DND-41 (cell line): ENCODE results near the gene MSL1.

Source experiments
- ATAC-seq: fragments of 200-7000 bp; cut with Tn5 transposase; 3 replicates; pipeline ENCODE4 v1.9.1; 2021; ENCODE audit warnings: low read depth; ENCODE audit not compliant: insufficient read depth
- DNase-seq: peaks from one replicate; pipeline ENCODE4 v3.0.0-alpha.2; 2020
- H2AFZ ChIP-seq: 2 replicates; pipeline ENCODE4 v1.6.0; 2012; ENCODE audit warnings: low read depth, low read length
- H3K27ac ChIP-seq: 2 replicates; pipeline ENCODE4 v1.5.1; 2012; ENCODE audit warnings: low read length, inconsistent platforms
- H3K27me3 ChIP-seq: fragments of 200-600 bp; sonication (generic); 2 replicates; pipeline ENCODE4 v1.6.0; 2012; ENCODE audit warnings: low read length, mild to moderate bottlenecking, inconsistent platforms; ENCODE audit not compliant: insufficient read depth, poor library complexity
- H3K36me3 ChIP-seq: 2 replicates; pipeline ENCODE4 v1.5.1; 2012; ENCODE audit warnings: low read length, inconsistent platforms; ENCODE audit not compliant: insufficient read depth
- H3K4me1 ChIP-seq: 2 replicates; pipeline ENCODE4 v1.5.1; 2012; ENCODE audit warnings: mild to moderate bottlenecking, low read length; ENCODE audit not compliant: insufficient read depth
- H3K4me2 ChIP-seq: 2 replicates; pipeline ENCODE4 v1.6.0; 2012; ENCODE audit warnings: mild to moderate bottlenecking, moderate library complexity, low read length, inconsistent platforms; ENCODE audit not compliant: insufficient read depth
- H3K4me3 ChIP-seq, 2 experiments: fragments of 200-600 bp in 1 of 2; shearing (Covaris generic) in 1 of 2; 2 replicates each; pipeline ENCODE4 v1.5.1; 2012 to 2016; ENCODE audit warnings: inconsistent platforms in 2 of 2, low read length in 2 of 2, mild to moderate bottlenecking in 2 of 2, low read depth in 1 of 2, moderate library complexity in 1 of 2
- H3K79me2 ChIP-seq: 2 replicates; pipeline ENCODE4 v1.6.0; 2012; ENCODE audit warnings: low read length, inconsistent platforms; ENCODE audit not compliant: insufficient read depth
- H3K9ac ChIP-seq: 2 replicates; pipeline ENCODE4 v1.6.0; 2012; ENCODE audit warnings: low read depth, mild to moderate bottlenecking, inconsistent platforms, low read length, moderate library complexity
- H3K9me3 ChIP-seq: 2 replicates; pipeline ENCODE4 v1.5.1; 2012; ENCODE audit warnings: low read length, moderate library complexity, mild to moderate bottlenecking, inconsistent platforms; ENCODE audit not compliant: insufficient read depth, severe bottlenecking
- H4K20me1 ChIP-seq: 2 replicates; pipeline ENCODE4 v1.6.0; 2012; ENCODE audit warnings: low read length; ENCODE audit not compliant: insufficient read depth
- EZH2 ChIP-seq: IDR thresholded peaks from 3 replicates; pipeline ENCODE4 v1.6.1; 2012; ENCODE audit warnings: borderline replicate concordance, low read depth, mild to moderate bottlenecking, moderate library complexity, low read length, inconsistent platforms; ENCODE audit not compliant: severe bottlenecking
- TF ChIP-seq, protein P1 (sequence below): IDR thresholded peaks from 2 replicates; pipeline ENCODE4 v1.5.1; 2012; ENCODE audit warnings: borderline replicate concordance, low read length, moderate library complexity, mild to moderate bottlenecking; ENCODE audit not compliant: poor library complexity, severe bottlenecking; ENCODE audit errors: extremely low read depth

The MSL1 gene

DNA sequence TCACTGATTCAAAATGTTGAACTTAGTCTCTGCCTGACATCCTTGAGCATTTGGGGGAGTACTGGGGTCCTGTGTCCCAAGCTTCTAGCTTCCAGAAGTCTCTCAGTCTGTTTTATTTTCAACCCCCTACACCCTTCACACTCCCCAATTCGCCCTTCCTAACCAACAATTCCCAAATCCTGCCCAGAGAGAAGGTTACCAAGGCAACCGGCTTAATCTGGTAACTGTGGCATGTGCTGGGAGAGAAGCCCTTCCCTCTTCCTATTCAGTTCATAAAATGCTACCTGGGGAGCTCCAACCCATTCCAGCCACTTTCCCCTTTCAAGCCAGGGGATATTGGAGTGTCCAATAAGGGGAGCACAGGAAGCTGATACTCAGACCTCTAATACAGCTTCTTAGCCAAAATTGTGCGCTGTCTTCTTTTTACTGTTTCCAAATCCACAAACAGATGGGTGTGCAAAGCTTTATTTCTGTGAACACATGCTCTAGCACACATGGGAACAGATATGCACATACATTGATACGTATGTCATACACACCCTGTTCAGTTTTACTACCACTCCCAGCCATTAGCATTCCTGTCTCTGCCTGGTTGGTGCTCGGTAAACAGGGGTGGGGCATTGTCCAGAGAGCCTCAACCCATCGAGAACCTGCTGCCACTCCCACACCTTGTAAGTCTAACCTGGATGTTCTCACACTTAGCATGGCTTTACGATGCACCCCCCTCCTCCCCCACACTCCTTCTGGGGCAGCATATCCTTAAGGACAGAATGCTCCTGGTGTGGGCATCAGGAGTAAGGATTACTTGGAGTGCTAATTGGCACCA, 54.4 kb downstream of the MSL1 start:
- Histone ChIP-seq H3K4me1 (no peaks in the 10 kb centered on the region), H3K27ac (no peak overlapping the region), H3K4me3 (no peak overlapping the region), H3K79me2 (no peaks in the 10 kb centered on the region), H3K36me3 (peaks cover 52% of the 10 kb centered on the region), H3K4me2 (no peak overlapping the region), H2AFZ (no peak overlapping the region), H4K20me1 (no peaks in the 10 kb centered on the region), H3K27me3 (no peaks in the 10 kb centered on the region), H3K9me3 (no peaks in the 10 kb centered on the region), H3K9ac (no peak overlapping the region)
- TF ChIP-seq, protein P1, sequence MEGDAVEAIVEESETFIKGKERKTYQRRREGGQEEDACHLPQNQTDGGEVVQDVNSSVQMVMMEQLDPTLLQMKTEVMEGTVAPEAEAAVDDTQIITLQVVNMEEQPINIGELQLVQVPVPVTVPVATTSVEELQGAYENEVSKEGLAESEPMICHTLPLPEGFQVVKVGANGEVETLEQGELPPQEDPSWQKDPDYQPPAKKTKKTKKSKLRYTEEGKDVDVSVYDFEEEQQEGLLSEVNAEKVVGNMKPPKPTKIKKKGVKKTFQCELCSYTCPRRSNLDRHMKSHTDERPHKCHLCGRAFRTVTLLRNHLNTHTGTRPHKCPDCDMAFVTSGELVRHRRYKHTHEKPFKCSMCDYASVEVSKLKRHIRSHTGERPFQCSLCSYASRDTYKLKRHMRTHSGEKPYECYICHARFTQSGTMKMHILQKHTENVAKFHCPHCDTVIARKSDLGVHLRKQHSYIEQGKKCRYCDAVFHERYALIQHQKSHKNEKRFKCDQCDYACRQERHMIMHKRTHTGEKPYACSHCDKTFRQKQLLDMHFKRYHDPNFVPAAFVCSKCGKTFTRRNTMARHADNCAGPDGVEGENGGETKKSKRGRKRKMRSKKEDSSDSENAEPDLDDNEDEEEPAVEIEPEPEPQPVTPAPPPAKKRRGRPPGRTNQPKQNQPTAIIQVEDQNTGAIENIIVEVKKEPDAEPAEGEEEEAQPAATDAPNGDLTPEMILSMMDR, result no peak
- no peak for TF ChIP-seq EZH2
- no peak for ATAC-seq
- no peak for DNase-seq

DNA sequence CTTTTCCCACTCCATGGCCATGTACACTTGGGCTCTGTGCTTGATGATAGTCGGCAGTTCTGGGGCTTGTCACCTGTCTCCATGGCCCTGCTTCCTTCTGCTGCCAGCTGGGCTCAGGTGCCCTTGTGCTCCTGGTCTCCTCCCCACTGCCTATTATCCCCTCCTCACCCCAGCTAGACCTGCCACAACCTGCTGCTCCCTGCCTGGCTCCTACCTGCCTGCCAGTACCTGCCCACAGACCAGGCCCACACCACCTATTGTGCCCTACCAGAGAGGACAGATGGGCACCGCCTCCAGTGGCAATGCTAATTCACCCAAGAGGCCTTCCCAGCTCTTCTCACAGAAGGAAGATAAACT, 55.0 kb downstream of the MSL1 start:
- Histone ChIP-seq H2AFZ (no peak overlapping the region), H3K9ac (no peak overlapping the region), H3K4me2 (no peak overlapping the region), H3K4me1 (no peaks in the 10 kb centered on the region), H3K79me2 (no peaks in the 10 kb centered on the region), H3K9me3 (no peaks in the 10 kb centered on the region), H3K4me3 (no peak overlapping the region), H3K27me3 (no peaks in the 10 kb centered on the region), H3K36me3 (peaks cover 49% of the 10 kb centered on the region), H4K20me1 (no peaks in the 10 kb centered on the region), H3K27ac (no peak overlapping the region)
- TF ChIP-seq, protein P1, result no peak
- TF ChIP-seq EZH2, result no peak
- DNase-seq, result no peak
- ATAC-seq, result no peak

- TF ChIP-seq, protein P1, result no peak
- no peak for TF ChIP-seq EZH2
- H3K79me2 ChIP-seq, result no peaks in the 10 kb centered on the region
- H4K20me1 ChIP-seq, result no peaks in the 10 kb centered on the region
- no peaks in the 10 kb centered on the region for H3K4me1 ChIP-seq
- no peak within 1 kb of the TSS for H3K9ac ChIP-seq
- ATAC-seq (no peak), DNase-seq (no peak)
- H3K4me2 ChIP-seq, result no peak within 1 kb of the TSS
- H3K9me3 ChIP-seq, result no peaks in the 10 kb centered on the region
- H3K36me3 ChIP-seq, result peaks cover 43% of the 10 kb centered on the region
- no peak within 1 kb of the TSS for H3K27ac ChIP-seq
- no peak within 1 kb of the TSS for H2AFZ ChIP-seq
- no peak within 1 kb of the TSS for H3K4me3 ChIP-seq
- H3K27me3 ChIP-seq, result no peaks in the 10 kb centered on the region
Observed at GRCh38 chr17:40177275-40177874, 55.6 kb downstream of the MSL1 start, which contains the start of gene RAPGEFL1. Gene RAPGEFL1 (plus strand): TSS chr17:40177470. CDS start chr17:40177862, 392 bp downstream.
